Measurements from ENCODE around the gene CCBE1.
A peak's percentile ranks its signal among the peaks of the same experiment; 100 is the strongest.

CCBE1 gene

DNA sequence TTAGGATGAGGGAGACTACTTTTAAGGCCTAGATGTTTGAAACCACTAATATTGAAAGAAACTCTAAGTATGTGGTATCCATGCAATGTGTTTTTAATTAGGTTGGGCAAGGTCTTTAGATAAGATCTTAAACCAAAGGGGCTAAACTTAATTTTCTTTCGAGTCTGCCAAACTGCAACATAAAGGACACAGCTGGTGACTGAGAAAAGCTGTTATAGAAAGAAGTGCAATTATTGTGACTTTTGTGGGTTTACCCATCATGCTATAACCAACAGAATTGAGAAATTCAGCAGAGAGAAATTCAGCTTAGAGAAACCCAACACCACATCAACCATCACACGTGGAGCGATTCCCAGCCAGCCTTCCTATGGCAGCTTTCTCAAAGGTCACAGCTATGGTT is 218.6 kb downstream of the CCBE1 start:
- no peak for DNase-seq

DNA sequence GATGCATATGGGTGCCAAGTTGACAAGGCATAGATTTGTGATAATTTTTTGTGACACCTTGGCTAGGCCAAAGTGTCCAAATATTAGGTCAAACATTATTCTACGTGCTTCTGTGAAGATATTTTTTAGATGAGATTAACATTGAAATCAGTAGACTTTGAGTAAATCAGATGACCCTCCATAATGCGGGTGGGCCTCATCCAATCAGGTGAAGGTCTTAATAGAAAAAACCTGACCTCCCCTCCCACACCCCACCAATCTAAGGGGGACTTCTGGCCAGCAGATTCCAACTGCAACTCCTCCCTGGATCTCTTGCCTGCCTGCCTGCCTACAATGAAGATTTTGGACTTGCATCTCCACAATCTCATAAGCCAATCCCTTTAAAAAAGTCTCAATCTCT is 219.4 kb downstream of the CCBE1 start:
- no peak for DNase-seq

DNA sequence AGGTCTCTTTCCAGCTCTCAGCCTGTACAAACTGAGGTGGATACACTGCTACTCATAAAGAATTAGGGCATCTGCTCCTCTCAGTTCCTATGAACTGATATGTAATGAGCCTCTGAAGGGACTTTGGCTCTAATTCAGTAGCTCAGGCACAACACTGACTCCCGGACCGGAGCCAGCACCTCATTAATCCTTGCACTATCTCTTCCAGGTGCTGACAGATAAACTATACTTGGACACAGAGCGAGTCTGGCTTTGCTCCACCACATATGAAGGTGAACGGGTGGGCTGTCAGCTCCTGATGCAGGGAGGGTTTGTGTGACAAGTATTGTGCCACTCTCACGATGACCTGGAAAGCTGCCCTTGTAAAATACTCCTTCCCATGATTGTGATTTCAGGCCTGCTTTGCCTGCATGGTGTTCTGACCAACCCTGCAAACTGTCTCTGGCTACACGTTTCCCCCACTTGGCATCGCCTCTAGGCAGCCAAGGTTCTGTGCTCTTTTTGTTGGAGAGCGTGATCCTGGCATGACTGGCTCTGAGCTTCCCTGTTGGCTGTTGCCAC is 226.6 kb downstream of the CCBE1 start:
- no peak for DNase-seq

DNA sequence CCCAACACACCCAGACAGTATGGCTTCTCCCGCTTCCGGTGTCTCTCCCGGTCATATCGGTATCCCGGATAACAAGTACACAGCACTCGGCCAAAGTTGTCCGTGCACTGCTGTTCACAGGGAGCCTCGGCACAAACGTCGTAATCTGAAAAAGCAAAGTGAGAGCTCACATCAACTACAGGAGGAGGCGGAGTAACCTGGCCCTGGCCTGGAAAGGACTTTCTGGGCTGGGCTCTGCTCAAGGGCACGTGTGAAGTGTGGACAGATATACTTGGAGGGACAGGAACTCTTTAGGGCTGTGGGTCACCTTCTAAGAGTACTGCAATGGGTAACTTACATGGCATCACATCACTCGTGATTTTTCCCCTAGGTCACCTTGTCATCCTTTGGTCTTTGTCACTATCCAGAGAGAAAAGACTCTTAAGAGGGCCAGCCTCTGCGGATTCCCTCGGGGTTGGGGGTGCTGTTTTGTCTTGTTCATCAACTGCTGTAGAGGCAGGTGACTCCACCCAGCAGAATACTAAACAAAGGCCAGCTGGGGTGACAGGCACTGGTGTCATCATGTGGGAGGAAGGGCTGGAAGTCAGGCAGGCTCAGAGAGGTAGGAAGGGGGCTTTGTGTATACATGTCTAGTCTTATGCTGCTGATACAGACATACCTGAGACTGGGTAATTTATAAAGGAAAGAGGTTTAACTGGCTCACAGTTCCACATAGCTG is 227.6 kb downstream of the CCBE1 start:
- DNase-seq = no peak

DNA sequence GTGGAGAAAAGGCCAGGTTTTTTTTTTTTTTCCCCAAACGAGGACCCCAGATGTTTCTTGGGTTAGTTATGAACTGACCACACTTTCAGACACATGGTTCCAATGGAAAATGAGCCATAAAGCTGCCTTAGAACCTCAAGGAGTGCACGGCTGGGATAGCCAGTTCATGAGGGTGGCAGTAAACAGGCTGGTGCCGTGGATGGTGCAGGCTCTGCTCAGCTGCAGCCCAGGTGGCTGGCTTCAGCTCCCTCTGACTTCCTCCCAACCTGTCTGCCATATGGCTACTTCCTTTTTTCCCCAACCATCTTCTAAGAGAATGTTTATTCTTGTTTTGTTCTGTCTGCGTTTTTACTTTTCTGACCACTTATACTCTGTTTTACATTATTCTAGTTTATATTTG is 228.4 kb downstream of the CCBE1 start:
- no peak for DNase-seq

DNA sequence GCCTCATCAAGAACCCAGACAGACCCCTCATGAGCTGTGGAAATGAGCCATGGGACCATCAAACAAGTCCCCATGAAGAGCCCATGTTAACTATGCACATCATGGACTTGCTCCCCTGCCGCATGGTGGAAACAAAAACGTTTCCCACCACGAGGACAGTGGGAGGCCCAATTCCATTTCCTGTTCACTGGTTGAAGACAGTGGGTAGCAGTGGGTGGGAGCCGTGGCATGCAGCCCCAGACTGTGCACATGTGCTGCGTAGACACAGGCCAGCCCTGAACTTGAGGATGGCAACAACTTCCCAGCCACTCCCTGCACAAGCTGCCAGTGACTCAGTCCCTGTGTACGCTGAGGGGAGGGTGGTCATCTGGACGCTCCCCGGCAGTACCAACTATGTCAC is 229.7 kb downstream of the CCBE1 start:
- peak; percentile 54 for DNase-seq

DNA sequence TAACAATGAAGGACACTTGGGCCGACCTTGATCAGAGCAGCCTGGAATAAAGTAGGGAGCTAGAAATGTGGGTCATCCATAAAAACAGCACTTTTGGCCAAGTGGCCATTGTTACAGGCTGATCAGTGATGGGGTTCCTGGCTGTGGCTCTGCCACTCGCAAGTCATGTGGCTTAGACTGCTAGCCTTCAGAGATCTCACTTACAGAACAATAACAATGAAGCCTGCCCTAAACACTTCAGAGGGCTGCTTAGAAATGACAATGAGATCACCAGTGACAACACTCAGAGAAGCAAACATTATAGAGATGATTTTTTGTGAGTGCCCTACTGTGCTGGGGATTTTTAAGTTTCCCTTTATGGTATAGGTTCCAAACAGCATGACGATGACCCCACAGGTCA is 230.2 kb downstream of the CCBE1 start:
- DNase-seq = peak; percentile 63

DNA sequence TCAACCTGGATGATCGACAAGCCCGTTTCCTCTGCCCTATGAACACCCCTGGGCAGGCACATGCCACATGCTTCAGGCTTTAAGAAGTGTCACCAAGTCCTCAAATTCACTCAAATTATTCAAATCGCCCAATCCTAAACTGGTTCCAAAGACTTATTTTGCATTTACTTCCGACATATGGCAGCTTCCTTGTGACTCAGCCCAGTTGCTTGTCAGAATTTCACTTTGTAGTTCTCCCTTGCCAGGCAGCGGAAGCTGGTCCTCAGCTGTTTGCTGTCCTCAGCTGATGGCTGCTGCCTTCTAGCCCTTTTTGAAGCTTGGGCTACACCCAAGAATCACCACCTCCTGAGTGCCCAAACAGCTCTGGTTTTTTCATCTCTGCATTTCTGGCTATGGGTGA is 232.7 kb downstream of the CCBE1 start:
- no peak for DNase-seq

DNA sequence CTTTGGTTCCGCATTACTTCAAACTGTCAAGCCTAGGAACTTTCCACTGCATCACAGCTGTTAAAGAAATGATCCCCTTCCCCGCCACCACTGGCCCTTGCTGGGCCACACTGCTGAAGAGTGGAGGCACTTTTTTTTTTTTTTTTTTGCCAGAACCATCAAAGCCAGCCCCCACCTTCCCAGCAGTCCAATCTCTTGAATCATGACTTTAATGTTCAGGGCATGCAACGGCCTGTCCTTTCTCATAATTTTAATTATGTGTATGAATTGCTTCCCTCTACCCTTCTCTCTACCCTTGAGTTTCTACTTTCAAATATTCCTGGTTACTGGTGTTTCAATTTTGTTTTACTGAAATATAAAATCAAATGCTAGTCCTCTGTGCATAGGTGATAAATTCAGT is 236.1 kb downstream of the CCBE1 start:
- no peak for DNase-seq

DNA sequence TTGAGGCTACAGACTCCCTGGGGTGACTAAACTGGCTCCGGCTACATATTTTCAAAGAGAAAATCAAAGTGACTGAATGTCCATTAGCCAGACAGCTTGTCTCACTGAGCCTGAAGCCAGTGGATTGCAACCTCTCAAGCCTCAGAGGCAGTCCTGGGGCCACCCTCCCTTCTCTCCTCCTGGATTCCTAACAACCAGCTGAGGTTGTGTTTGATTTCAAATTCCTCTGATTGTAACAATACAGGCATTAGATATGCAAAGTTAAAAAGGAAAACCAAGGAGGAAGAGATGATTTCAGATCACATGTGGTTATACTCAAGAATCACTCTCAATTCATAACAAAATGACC is 237.2 kb downstream of the CCBE1 start:
- peak; percentile 26 for DNase-seq

DNA sequence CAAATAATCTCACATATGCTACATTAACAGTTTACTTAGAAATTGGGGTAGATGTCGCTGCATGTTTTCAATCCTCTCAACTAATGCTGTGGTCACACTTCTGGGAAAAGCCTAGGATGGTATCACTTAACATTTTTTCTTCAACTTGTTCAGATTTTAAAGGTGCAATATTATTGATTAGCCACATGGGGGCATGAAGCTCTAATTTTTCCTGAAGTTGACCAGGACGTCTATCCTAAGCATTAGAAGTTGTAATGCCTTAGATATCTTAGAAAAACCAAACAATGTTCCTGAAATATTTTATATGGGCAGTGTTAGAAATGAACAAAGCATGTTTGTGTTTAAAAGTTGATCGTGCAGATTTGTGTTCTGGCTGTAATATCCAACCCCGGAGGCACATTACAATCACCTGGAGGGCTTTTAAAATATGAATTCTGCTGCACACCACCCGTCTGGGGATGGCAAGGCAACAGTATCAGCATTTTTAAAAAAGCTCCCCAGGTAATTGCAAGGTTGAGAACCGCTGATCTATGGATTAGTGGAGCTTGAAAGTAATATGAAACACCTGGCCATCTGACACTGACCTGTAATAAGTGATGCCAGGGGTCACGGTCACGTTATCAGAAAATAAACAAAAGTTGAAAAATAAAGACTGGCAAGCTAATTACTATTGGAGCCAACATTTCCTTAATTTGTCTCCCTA is 237.7 kb downstream of the CCBE1 start:
- peak; percentile 73 for DNase-seq

DNA sequence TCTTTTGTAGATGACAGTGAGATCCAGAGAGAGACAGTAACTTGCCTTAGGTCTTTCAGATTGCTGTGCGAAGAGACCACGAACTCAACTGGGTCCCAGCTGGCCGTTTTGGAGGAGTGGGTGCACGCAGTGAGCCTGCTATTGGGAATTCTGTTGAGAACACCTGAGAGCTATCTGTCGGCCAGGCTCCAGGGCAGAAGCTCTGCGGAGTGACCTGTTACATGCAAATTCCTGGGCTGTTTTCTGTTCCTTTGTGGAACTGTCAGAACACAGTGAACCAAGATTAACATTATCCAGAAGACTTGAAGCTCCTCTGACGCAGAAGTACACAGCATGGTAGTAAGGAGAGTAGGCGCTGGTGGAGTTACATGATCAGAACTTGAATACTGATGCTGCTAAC is 238.6 kb downstream of the CCBE1 start:
- DNase-seq = no peak

DNA sequence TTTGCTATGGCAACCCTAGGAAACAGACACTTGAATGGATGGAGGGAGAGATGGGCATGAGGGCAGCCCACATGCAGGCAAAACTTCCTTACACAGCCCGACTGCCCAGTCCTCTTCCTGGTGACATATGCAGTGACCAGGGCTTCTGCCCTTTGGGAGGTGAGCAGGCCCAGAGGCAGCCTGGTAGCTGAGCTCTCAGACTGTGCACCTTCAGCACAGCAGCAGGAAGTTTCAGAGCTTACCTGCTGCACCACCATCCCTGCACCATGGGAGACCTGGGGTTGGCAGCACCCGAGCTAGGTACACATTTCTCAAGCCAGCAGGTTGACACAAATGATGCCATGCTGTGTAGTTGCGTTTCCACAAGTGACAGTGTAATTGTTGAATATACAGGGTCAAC is 240.6 kb downstream of the CCBE1 start:
- no peak for DNase-seq

DNA sequence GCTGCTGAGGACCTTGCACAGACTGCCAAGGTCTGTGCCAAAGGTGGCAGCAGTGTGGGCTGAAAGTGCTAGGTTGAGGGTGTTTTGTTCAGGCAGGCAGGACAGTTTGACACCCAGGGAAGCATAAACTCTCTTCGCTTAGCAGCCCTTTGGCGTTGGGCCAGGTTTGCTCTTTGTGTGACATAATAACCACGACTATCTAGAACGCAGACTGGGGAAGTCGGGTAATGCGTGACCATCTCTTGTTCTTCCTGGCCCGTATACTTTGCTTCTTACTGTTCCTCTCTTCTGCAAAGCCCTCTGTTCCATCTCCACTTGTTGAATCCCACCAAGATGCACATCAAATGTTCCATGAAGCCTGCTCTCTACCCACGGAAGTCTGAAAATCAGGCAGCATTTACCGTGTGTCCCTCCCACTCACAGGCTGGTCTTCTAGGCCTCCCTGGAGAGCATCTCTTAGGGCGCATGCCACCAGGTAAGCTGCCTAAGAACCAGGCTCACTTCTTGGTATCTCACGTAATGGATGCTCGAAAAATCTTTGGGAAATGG is 241.4 kb downstream of the CCBE1 start:
- no peak for DNase-seq

DNA sequence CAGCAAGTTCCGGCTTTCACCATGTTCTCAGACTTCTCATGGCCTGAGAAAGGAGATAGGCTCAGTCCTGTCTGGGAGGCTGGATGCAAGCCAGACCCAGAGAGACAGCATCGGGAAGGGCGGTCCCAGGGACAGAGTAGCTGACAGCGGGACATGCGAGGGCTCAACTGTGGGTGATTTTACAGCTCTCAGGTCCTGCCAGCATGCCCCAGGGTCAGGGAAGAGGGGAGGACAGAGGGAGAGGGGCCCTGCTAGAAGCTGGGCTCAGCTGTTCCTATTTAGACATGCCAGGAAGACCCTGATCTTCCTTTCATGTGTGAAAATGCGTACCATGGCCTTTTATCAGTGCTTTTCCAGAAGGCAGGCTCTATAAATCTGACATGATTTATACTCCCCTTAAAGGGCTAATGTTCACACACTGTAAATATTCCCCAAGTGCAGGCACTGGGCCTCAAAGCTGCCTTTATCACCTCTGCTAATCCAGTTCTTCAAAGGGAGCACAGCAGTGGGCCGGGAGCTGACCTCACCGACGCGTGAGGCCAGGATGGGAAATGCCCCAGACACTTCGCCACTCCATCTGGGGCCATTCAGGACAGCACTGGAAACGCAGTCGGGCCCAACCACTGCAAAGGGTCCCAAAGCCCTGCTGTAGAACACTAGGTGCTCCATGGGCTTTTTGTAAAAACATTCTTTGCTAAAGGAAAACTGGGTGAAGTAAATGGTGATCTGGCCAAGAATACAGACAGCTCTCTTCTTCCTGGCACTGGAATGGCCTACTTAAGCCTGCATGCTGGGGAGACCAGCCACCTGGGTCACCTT is 242.1 kb downstream of the CCBE1 start:
- DNase-seq = no peak

DNA sequence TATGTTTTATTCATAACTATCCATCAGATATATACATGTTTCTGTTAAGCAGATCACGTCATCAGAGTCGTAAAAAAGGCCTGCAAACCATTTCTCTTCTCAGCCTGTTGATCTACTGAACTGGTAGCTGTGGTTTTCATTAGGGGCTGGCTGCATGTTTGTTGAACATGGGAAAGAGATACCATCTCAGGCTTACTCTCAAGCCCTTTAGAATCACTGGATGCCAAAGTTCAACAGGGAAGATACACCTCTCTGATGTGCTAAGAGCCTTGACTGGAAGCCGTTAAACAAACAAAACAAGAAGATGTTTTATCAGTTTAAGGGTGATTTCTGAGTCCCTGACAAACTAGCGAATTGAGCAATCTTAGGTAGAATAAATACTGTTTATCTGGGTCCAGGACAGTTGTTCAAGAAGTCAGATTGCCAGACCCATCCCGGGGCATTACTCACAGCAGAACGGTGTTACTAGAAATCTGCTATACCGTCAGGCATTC is 243.7 kb downstream of the CCBE1 start:
- DNase-seq = peak; percentile 57

DNA sequence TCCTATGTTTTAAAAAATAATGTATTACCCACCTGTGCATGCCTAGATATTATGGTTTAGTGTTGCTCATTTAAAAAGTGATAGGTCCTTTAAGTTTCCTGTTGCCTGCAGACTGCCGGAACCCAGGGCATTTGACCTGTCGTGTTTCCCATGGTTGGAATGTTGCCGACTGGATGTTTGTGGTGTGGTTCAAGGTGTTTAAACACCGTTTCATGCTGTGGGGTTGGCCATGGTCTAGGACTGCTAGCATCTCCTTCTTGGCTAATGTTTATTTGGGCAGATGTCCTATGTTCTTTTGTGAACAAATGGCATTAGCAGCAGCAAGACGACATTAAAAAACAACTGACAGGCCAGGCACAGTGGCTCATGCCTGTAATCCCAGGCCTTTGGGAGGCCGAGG is 245.3 kb downstream of the CCBE1 start:
- DNase-seq = no peak

DNA sequence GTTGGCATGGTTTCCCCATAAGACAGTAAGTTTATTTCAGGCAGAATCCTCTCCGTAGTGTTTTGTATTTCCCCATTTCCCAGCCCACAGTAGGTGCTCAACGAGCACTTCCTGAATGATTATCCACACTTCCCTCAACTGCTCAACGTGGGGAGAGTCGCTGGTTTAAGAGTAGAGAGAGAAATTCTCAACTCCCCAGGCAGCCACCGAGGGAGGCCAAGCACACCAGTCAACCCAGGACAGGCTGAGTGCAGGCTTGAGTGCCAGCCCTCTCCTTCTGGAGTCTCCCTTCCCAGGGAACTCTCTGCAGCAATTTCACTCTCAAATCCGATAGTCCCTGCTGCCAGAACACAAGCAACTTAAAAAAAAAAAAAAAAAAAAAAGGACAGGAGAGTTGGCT is 246.2 kb downstream of the CCBE1 start:
- DNase-seq = no peak

DNA sequence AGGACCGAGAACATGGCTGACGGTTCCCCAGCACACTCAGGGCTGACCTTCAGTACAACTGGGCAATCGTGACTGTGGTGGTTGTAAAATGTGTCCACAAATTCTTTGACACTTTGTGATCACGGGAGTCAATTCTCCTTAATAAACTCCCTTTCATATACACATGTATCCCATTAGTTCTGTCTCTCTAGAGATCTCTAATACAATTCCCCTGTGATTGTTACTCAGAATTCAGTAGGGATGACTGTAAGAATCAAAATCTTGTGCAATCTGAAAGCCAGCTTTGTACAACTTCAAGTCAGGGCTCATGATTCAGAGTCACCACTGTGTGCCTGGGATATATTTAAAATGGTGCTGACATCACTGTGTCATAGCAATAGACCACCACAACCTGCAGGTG is 248.7 kb downstream of the CCBE1 start:
- DNase-seq = no peak

DNA sequence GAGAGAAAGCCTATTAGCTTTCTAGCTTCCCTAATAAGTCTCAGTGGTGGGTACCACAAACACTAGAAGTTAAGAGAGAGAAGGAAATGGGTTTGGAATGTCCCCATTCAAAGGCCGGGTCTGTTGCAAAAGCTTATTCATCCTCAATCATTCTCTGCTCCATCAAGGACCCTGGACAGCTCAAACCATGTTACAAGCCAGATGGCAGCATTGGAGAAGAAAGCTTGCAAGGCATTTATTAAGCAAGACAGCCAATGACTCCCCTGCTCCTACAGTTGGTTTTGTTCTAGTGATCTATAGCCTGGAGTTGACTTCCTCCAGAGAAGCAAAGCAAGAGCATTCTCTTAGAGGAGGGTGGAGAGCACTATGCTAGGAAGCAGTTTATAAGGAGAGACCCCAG is 251.2 kb downstream of the CCBE1 start:
- DNase-seq = no peak

DNA sequence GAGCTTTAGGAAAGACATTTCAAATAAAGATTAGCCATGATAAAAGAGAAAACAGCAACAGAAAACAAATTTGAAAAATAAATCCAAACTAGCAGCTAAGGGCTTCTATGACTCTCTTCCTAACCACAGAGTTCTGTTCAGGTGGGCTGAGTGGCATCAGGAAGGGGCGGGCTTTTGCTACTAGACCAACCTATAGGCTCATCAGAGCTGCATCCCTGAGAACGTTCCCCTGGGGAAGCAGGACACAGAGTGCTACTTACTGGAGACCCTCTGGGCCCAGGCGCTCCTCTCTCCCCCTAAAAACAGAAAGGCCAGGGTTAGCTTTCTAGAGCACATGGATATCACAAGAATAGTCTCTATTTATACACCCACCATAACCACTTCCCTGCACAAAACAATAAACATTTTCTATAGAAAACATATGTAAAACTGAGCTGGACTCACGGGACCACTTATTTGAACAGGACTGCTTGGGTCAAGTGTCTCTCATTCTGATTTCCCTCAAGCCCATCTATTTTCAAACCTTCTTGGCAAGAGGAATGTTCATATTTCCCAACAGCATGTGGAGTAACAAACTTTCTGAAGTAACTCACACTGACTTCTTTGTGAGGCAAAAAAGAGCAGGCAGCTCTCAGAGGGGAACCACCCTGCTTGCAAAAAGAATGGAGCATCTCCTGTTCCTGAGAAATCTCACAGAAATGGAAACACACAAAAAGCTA is 259.2 kb downstream of the CCBE1 start:
- no peak for DNase-seq

DNA sequence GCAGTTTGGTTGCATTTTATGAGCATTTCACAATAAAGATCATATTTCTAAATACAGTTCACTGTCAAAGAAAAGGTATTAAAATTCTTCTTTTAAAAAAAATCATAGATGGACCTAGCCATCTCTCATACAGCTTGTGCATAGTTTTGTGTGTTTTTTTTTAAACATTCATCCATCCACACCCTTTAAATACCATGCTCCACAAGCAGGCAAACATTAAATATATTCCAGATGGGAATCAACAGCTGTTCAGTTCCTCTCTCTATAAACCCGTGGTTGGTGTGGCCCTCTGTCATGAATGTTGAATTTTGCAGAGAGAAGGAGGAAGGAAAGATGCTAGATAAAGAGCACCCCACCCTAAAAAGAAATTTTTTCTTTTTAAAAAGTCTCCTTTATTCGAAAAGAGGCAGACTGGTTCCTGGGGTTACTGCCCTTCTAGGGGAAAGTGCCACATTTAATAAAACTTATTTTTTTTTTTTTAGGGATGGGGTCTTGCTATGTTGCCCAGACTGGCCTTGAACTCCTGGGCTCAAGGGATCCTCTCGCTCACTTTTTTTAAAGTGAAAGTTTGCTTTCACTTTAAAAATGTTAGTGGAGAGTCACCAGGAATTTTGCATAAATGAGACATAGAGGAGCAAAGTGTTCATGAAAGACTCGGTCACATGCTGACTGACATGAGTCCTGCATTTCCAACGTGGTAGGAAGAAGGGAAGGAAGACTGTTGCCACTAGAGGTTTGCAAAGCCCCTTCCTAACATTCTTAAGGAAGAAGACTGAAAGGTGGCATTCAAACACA is 264.2 kb downstream of the CCBE1 start:
- DNase-seq = no peak
